Stimulated activated CD4-positive, alpha-beta T cell treated with anti-CD3 and anti-CD28 coated beads, Interleukin-2, amount 100 ng/mL, for 24 hours (primary cell): ENCODE results near the gene RPL35A.
"Not testable (repeated sequence)": the region's sequence is repeated elsewhere in the genome, so short reads cannot be mapped to it uniquely, and the experiment has no call there.

Experiments
- DNase-seq, 2 donors: peaks; one replicate each; pipeline ENCODE4 v3.0.0-alpha.2; 2020

RPL35A gene

GRCh38 chr3:197949778-197950676, at the start of gene RPL35A:
Gene RPL35A (plus strand): TSS chr3:197950190. CDS start chr3:197950968, 778 bp downstream.
- DNase-seq: peak; percentile 81 to 85

GRCh38 chr3:197901626-197902025, 48.4 kb upstream of the RPL35A start:
- no peak for DNase-seq

GRCh38 chr3:197906023-197906849, 43.8 kb upstream of the RPL35A start:
- DNase-seq: peak; percentile 83 to 84

- no peak for DNase-seq
Measured at GRCh38 chr3:197906850-197907187, 43.2 kb upstream of the RPL35A start.

GRCh38 chr3:197907196-197907595, 42.8 kb upstream of the RPL35A start:
- no peak for DNase-seq

GRCh38 chr3:197908550-197908949, 41.4 kb upstream of the RPL35A start:
- not testable (repeated sequence) for DNase-seq

- DNase-seq: no peak
Measured at GRCh38 chr3:197908957-197909701, 40.9 kb upstream of the RPL35A start.

- no peak for DNase-seq
Measured at GRCh38 chr3:197912741-197913476, 37.1 kb upstream of the RPL35A start.

GRCh38 chr3:197913641-197914380, 36.2 kb upstream of the RPL35A start:
- no peak for DNase-seq

- not testable (repeated sequence) for DNase-seq
Measured at GRCh38 chr3:197921429-197922275, 28.3 kb upstream of the RPL35A start.

- DNase-seq: peak in 1 of 2 donors; percentile 19
Measured at GRCh38 chr3:197926418-197926817, 23.6 kb upstream of the RPL35A start.

GRCh38 chr3:197927578-197927977, 22.4 kb upstream of the RPL35A start:
- not testable (repeated sequence) for DNase-seq

- DNase-seq: no peak
Measured at GRCh38 chr3:197936819-197937384, 13.1 kb upstream of the RPL35A start.

- no peak for DNase-seq
Measured at GRCh38 chr3:197940745-197941384, 9.1 kb upstream of the RPL35A start.

GRCh38 chr3:197942956-197943556, 6.9 kb upstream of the RPL35A start:
- DNase-seq: no peak

- DNase-seq: no peak
Measured at GRCh38 chr3:197949191-197949777, 706 bp upstream of the RPL35A start.

GRCh38 chr3:197950677-197951061, 679 bp downstream of the RPL35A start:
- DNase-seq: no peak

GRCh38 chr3:197951392-197951990, 1.5 kb downstream of the RPL35A start:
- no peak for DNase-seq
